ENCODE measurements around the gene EME1. TPM values are rescaled to one million over a fixed set of nuclear protein-coding genes. Genes with fewer than 3 reads are reported as not detected.

EME1 gene
- polyA plus RNA-seq, 1 donor from 2014 or later: 5.4 TPM

- Histone ChIP-seq H3F3A (ENCODE audit: insufficient read depth, low read length, poor library complexity, severe bottlenecking) (no peaks in the 10 kb centered on the region), H3K36me3 (ENCODE audit: insufficient read depth, low read length) (no peaks in the 10 kb centered on the region), H2AFZ (ENCODE audit: low read depth, low read length) (no peak overlapping the region), H3K9ac (ENCODE audit: low read length) (no peak overlapping the region), H3K27ac (ENCODE audit: low read length) (no peak overlapping the region), H3K9me2 (ENCODE audit: insufficient read depth, low read length) (no peaks in the 10 kb centered on the region), H3K4me3 (ENCODE audit: low read length) (no peak overlapping the region), H3K9me3 (ENCODE audit: low read length) (no peaks in the 10 kb centered on the region), H3K4me2 (ENCODE audit: low read length) (no peak overlapping the region), H3K27me3 (ENCODE audit: insufficient read depth, low read depth, low read length) (no peaks in the 10 kb centered on the region), H3K79me2 (replicated peaks; ENCODE audit: insufficient read depth, low read length) (no peaks in the 10 kb centered on the region), H4K20me1 (ENCODE audit: insufficient read depth) (no peaks in the 10 kb centered on the region)
- TF ChIP-seq CTCF (IDR thresholded peaks at IDR 0.05; ENCODE audit: poor library complexity, severe bottlenecking) (no peak), SMC3 (conservative IDR thresholded peaks at IDR 0.05; ENCODE audit: poor library complexity) (no peak), MXI1 (conservative IDR thresholded peaks at IDR 0.05; ENCODE audit: poor library complexity, severe bottlenecking) (no peak), TAF1 (IDR thresholded peaks at IDR 0.05; ENCODE audit: low read depth) (no peak), EP300 (conservative IDR thresholded peaks at IDR 0.05; ENCODE audit: poor library complexity, severe bottlenecking) (no peak), REST (IDR thresholded peaks at IDR 0.05; ENCODE audit: borderline replicate concordance) (no peak), EZH2 (IDR thresholded peaks at IDR 0.05; ENCODE audit: borderline replicate concordance, insufficient read depth, low read length, poor library complexity, severe bottlenecking) (no peak), RAD21 (conservative IDR thresholded peaks at IDR 0.05) (no peak), POLR2AphosphoS5 (IDR thresholded peaks at IDR 0.05) (no peak)
Observed at GRCh38 chr17:50330151-50330775, 42.8 kb upstream of the EME1 start.

- Histone ChIP-seq H3K4me2 (ENCODE audit: low read length) (no peak overlapping the region), H3K9me2 (ENCODE audit: insufficient read depth, low read length) (no peaks in the 10 kb centered on the region), H4K20me1 (ENCODE audit: insufficient read depth) (no peaks in the 10 kb centered on the region), H3K9me3 (ENCODE audit: low read length) (no peaks in the 10 kb centered on the region), H3K36me3 (ENCODE audit: insufficient read depth, low read length) (no peaks in the 10 kb centered on the region), H3K79me2 (replicated peaks; ENCODE audit: insufficient read depth, low read length) (no peaks in the 10 kb centered on the region), H3K27me3 (ENCODE audit: insufficient read depth, low read depth, low read length) (no peaks in the 10 kb centered on the region), H3K27ac (ENCODE audit: low read length) (no peak overlapping the region), H3K9ac (ENCODE audit: low read length) (no peak overlapping the region), H3F3A (ENCODE audit: insufficient read depth, low read length, poor library complexity, severe bottlenecking) (no peaks in the 10 kb centered on the region), H3K4me3 (ENCODE audit: low read length) (no peak overlapping the region), H2AFZ (ENCODE audit: low read depth, low read length) (no peak overlapping the region)
- TF ChIP-seq EZH2 (IDR thresholded peaks at IDR 0.05; ENCODE audit: borderline replicate concordance, insufficient read depth, low read length, poor library complexity, severe bottlenecking) (no peak), CTCF (IDR thresholded peaks at IDR 0.05; ENCODE audit: poor library complexity, severe bottlenecking) (no peak), TAF1 (IDR thresholded peaks at IDR 0.05; ENCODE audit: low read depth) (no peak), MXI1 (conservative IDR thresholded peaks at IDR 0.05; ENCODE audit: poor library complexity, severe bottlenecking) (no peak), EP300 (conservative IDR thresholded peaks at IDR 0.05; ENCODE audit: poor library complexity, severe bottlenecking) (no peak), RAD21 (conservative IDR thresholded peaks at IDR 0.05) (no peak), SMC3 (conservative IDR thresholded peaks at IDR 0.05; ENCODE audit: poor library complexity) (no peak), POLR2AphosphoS5 (IDR thresholded peaks at IDR 0.05) (no peak), REST (IDR thresholded peaks at IDR 0.05; ENCODE audit: borderline replicate concordance) (no peak)
Observed at GRCh38 chr17:50331085-50331791, 41.8 kb upstream of the EME1 start.

Data from neural cell (in vitro differentiated cells).